Measurements from ENCODE around the gene KCNA3. TPM values are rescaled to one million over a fixed set of nuclear protein-coding genes. Genes with fewer than 3 reads are reported as not detected.

The KCNA3 gene
- total RNA-seq, 1 donor from 2014 or later: 0.04 TPM

GRCh38 chr1:110677526-110677925 lies 2.8 kb upstream of the KCNA3 start:
- TF ChIP-seq CTCF (IDR thresholded peaks at IDR 0.05; ENCODE audit: insufficient read depth, low read length, poor library complexity, severe bottlenecking): no peak
- H3K36me3 ChIP-seq (ENCODE audit: control insufficient read depth, insufficient read depth, low read length): no peaks in the 10 kb centered on the region
- no peak overlapping the region for H3K4me3 ChIP-seq (ENCODE audit: low read depth, low read length)
- peaks cover 31% of the 10 kb centered on the region for H3K27me3 ChIP-seq (ENCODE audit: control insufficient read depth, insufficient read depth, low read length)
- DNase-seq (ENCODE audit: low read depth): no peak

GRCh38 chr1:110676970-110677369 lies 2.2 kb upstream of the KCNA3 start:
- Histone ChIP-seq H3K4me3 (ENCODE audit: low read depth, low read length) (no peak overlapping the region), H3K27me3 (ENCODE audit: control insufficient read depth, insufficient read depth, low read length) (peaks cover 34% of the 10 kb centered on the region), H3K36me3 (ENCODE audit: control insufficient read depth, insufficient read depth, low read length) (no peaks in the 10 kb centered on the region)
- TF ChIP-seq CTCF (IDR thresholded peaks at IDR 0.05; ENCODE audit: insufficient read depth, low read length, poor library complexity, severe bottlenecking): no peak
- no peak for DNase-seq (ENCODE audit: low read depth)

GRCh38 chr1:110675060-110675791 lies 486 bp upstream of the KCNA3 start:
- Histone ChIP-seq H3K4me3 (ENCODE audit: low read depth, low read length) (peak overlapping the region; percentile 6), H3K27me3 (ENCODE audit: control insufficient read depth, insufficient read depth, low read length) (peaks cover 34% of the 10 kb centered on the region), H3K36me3 (ENCODE audit: control insufficient read depth, insufficient read depth, low read length) (no peaks in the 10 kb centered on the region)
- TF ChIP-seq CTCF (IDR thresholded peaks at IDR 0.05; ENCODE audit: insufficient read depth, low read length, poor library complexity, severe bottlenecking): no peak
- no peak for DNase-seq (ENCODE audit: low read depth)

GRCh38 chr1:110673805-110674336 lies 869 bp downstream of the KCNA3 start:
- no peaks in the 10 kb centered on the region for H3K36me3 ChIP-seq (ENCODE audit: control insufficient read depth, insufficient read depth, low read length)
- DNase-seq (ENCODE audit: low read depth): no peak
- TF ChIP-seq CTCF (IDR thresholded peaks at IDR 0.05; ENCODE audit: insufficient read depth, low read length, poor library complexity, severe bottlenecking): no peak
- peaks cover 34% of the 10 kb centered on the region for H3K27me3 ChIP-seq (ENCODE audit: control insufficient read depth, insufficient read depth, low read length)
- H3K4me3 ChIP-seq (ENCODE audit: low read depth, low read length): no peak overlapping the region

- Histone ChIP-seq H3K4me3 (ENCODE audit: low read depth, low read length) (no peak overlapping the region), H3K27me3 (ENCODE audit: control insufficient read depth, insufficient read depth, low read length) (peaks cover 34% of the 10 kb centered on the region), H3K36me3 (ENCODE audit: control insufficient read depth, insufficient read depth, low read length) (no peaks in the 10 kb centered on the region)
- TF ChIP-seq CTCF (IDR thresholded peaks at IDR 0.05; ENCODE audit: insufficient read depth, low read length, poor library complexity, severe bottlenecking): no peak
- DNase-seq (ENCODE audit: low read depth): no peak
Observed at GRCh38 chr1:110673197-110673701, 1.5 kb downstream of the KCNA3 start.

Measured in kidney epithelial cell (primary cell).